ENCODE results near the gene DHX58. TPM values are rescaled to one million over a fixed set of nuclear protein-coding genes. Genes with fewer than 3 reads are reported as not detected.
"Not testable (repeated sequence)": the region's sequence is repeated elsewhere in the genome, so short reads cannot be mapped to it uniquely, and the experiment has no call there.

The DHX58 gene
- total RNA-seq (10 to 100 TPM; 16.9 to 24.0 TPM), total RNA-seq (27.1 to 32.9 reads per million in 2 donors)

- peak; percentile 57 to 65 (median 58) for DNase-seq
- ATAC-seq: peak; percentile 84
- H3K9me3 ChIP-seq (ENCODE audit: control insufficient read depth, low read length, poor library complexity, severe bottlenecking): no peaks in the 10 kb centered on the region
- H3K36me3 Mint-ChIP-seq (ENCODE audit: low read depth): peaks cover 4% of the 10 kb centered on the region
- peak within 1 kb of the TSS; percentile 89 for H3K4me3 Mint-ChIP-seq
- no peaks in the 10 kb centered on the region for H3K27me3 Mint-ChIP-seq
- peaks cover 27% of the 10 kb centered on the region for H3K4me1 Mint-ChIP-seq
- H3K27ac Mint-ChIP-seq: peak within 1 kb of the TSS; percentile 90
Measured at GRCh38 chr17:42112552-42113176, at the start of gene DHX58. TSS of gene DHX58 (minus strand) at chr17:42112714. CDS start at chr17:42111892, 822 bp downstream.

- ATAC-seq (no peak), DNase-seq (no peak)
- Mint-ChIP-seq H3K4me1 (peaks cover 4% of the 10 kb centered on the region), H3K27me3 (no peaks in the 10 kb centered on the region), H3K36me3 (ENCODE audit: low read depth) (no peaks in the 10 kb centered on the region), H3K27ac (no peak overlapping the region), H3K4me3 (no peak overlapping the region)
- H3K9me3 ChIP-seq (ENCODE audit: control insufficient read depth, low read length, poor library complexity, severe bottlenecking): no peaks in the 10 kb centered on the region
Measured at GRCh38 chr17:42160531-42160910, 48.0 kb upstream of the DHX58 start.

- DNase-seq (no peak), ATAC-seq (no peak)
- Mint-ChIP-seq H3K4me3 (no peak overlapping the region), H3K27me3 (no peaks in the 10 kb centered on the region), H3K36me3 (ENCODE audit: low read depth) (no peaks in the 10 kb centered on the region), H3K4me1 (peaks cover 4% of the 10 kb centered on the region), H3K27ac (no peak overlapping the region)
- H3K9me3 ChIP-seq (ENCODE audit: control insufficient read depth, low read length, poor library complexity, severe bottlenecking): no peaks in the 10 kb centered on the region
Measured at GRCh38 chr17:42159796-42160530, 47.4 kb upstream of the DHX58 start.

- no peaks in the 10 kb centered on the region for H3K9me3 ChIP-seq (ENCODE audit: control insufficient read depth, low read length, poor library complexity, severe bottlenecking)
- H3K4me3 Mint-ChIP-seq: peak overlapping the region; percentile 95
- ATAC-seq (no peak), DNase-seq (no peak)
- peaks cover 23% of the 10 kb centered on the region for H3K4me1 Mint-ChIP-seq
- peak overlapping the region; percentile 95 for H3K27ac Mint-ChIP-seq
- H3K27me3 Mint-ChIP-seq: no peaks in the 10 kb centered on the region
- H3K36me3 Mint-ChIP-seq (ENCODE audit: low read depth): peaks cover 2% of the 10 kb centered on the region
Measured at GRCh38 chr17:42155614-42156045, 43.1 kb upstream of the DHX58 start.

GRCh38 chr17:42153919-42154742 lies 41.6 kb upstream of the DHX58 start:
- no peak for DNase-seq
- Mint-ChIP-seq H3K36me3 (ENCODE audit: low read depth) (peaks cover 2% of the 10 kb centered on the region), H3K27me3 (no peaks in the 10 kb centered on the region), H3K4me1 (peaks cover 23% of the 10 kb centered on the region), H3K27ac (peak overlapping the region; percentile 95), H3K4me3 (peak overlapping the region; percentile 95)
- no peak for ATAC-seq
- H3K9me3 ChIP-seq (ENCODE audit: control insufficient read depth, low read length, poor library complexity, severe bottlenecking): no peaks in the 10 kb centered on the region

GRCh38 chr17:42146911-42147607 lies 34.5 kb upstream of the DHX58 start:
- Mint-ChIP-seq H3K4me1 (peaks cover 33% of the 10 kb centered on the region), H3K27me3 (no peaks in the 10 kb centered on the region), H3K27ac (no peak overlapping the region), H3K4me3 (no peak overlapping the region), H3K36me3 (ENCODE audit: low read depth) (peaks cover 6% of the 10 kb centered on the region)
- DNase-seq (no peak), ATAC-seq (no peak)
- H3K9me3 ChIP-seq (ENCODE audit: control insufficient read depth, low read length, poor library complexity, severe bottlenecking): no peaks in the 10 kb centered on the region

- H3K9me3 ChIP-seq (ENCODE audit: control insufficient read depth, low read length, poor library complexity, severe bottlenecking); DNase-seq; ATAC-seq; H3K36me3 Mint-ChIP-seq (ENCODE audit: low read depth); H3K4me3 Mint-ChIP-seq; H3K27me3 Mint-ChIP-seq: not testable (repeated sequence)
- H3K27ac Mint-ChIP-seq: peak overlapping the region; percentile 81
- H3K4me1 Mint-ChIP-seq: peaks cover 27% of the 10 kb centered on the region
Measured at GRCh38 chr17:42143138-42143537, 30.6 kb upstream of the DHX58 start.

- peak overlapping the region; percentile 81 for H3K27ac Mint-ChIP-seq
- H3K9me3 ChIP-seq (ENCODE audit: control insufficient read depth, low read length, poor library complexity, severe bottlenecking): no peaks in the 10 kb centered on the region
- no peak overlapping the region for H3K4me3 Mint-ChIP-seq
- H3K36me3 Mint-ChIP-seq (ENCODE audit: low read depth): peaks cover 4% of the 10 kb centered on the region
- ATAC-seq (no peak), DNase-seq (no peak)
- no peaks in the 10 kb centered on the region for H3K27me3 Mint-ChIP-seq
- peaks cover 29% of the 10 kb centered on the region for H3K4me1 Mint-ChIP-seq
Measured at GRCh38 chr17:42142371-42142896, 29.9 kb upstream of the DHX58 start.

- no peak for ATAC-seq
- Mint-ChIP-seq H3K4me3 (no peak overlapping the region), H3K27ac (no peak overlapping the region), H3K36me3 (ENCODE audit: low read depth) (no peaks in the 10 kb centered on the region), H3K27me3 (no peaks in the 10 kb centered on the region), H3K4me1 (peaks cover 23% of the 10 kb centered on the region)
- no peak for DNase-seq
- H3K9me3 ChIP-seq (ENCODE audit: control insufficient read depth, low read length, poor library complexity, severe bottlenecking): no peaks in the 10 kb centered on the region
Measured at GRCh38 chr17:42141382-42141781, 28.9 kb upstream of the DHX58 start.

- H3K27me3 Mint-ChIP-seq; ATAC-seq; H3K27ac Mint-ChIP-seq; H3K36me3 Mint-ChIP-seq (ENCODE audit: low read depth); DNase-seq; H3K4me3 Mint-ChIP-seq; H3K9me3 ChIP-seq (ENCODE audit: control insufficient read depth, low read length, poor library complexity, severe bottlenecking): not testable (repeated sequence)
- H3K4me1 Mint-ChIP-seq: peaks cover 27% of the 10 kb centered on the region
Measured at GRCh38 chr17:42140690-42141089, 28.2 kb upstream of the DHX58 start.

- ATAC-seq (no peak), DNase-seq (no peak)
- no peak overlapping the region for H3K27ac Mint-ChIP-seq
- peaks cover 32% of the 10 kb centered on the region for H3K4me1 Mint-ChIP-seq
- no peaks in the 10 kb centered on the region for H3K27me3 Mint-ChIP-seq
- no peaks in the 10 kb centered on the region for H3K9me3 ChIP-seq (ENCODE audit: control insufficient read depth, low read length, poor library complexity, severe bottlenecking)
- no peak overlapping the region for H3K4me3 Mint-ChIP-seq
- H3K36me3 Mint-ChIP-seq (ENCODE audit: low read depth): peaks cover 3% of the 10 kb centered on the region
Measured at GRCh38 chr17:42138749-42139492, 26.4 kb upstream of the DHX58 start.

- DNase-seq (no peak), ATAC-seq (no peak)
- Mint-ChIP-seq H3K27ac (peak overlapping the region; percentile 88), H3K27me3 (no peaks in the 10 kb centered on the region), H3K36me3 (ENCODE audit: low read depth) (peaks cover 3% of the 10 kb centered on the region), H3K4me3 (no peak overlapping the region), H3K4me1 (peaks cover 36% of the 10 kb centered on the region)
- H3K9me3 ChIP-seq (ENCODE audit: control insufficient read depth, low read length, poor library complexity, severe bottlenecking): no peaks in the 10 kb centered on the region
Measured at GRCh38 chr17:42136654-42137051, 24.1 kb upstream of the DHX58 start.
